GM23248 (cell line): ENCODE measurements around the gene CMIP. TPM values are rescaled to one million over a fixed set of nuclear protein-coding genes. Genes with fewer than 3 reads are reported as not detected.

Source experiments
- DNase-seq: peaks from one replicate; pipeline ENCODE4 v3.0.0-alpha.2; 2015
- H2AFZ ChIP-seq: fragments of 200-600 bp; sonication (generic); 2 replicates; pipeline ENCODE4 v1.6.1; 2016; ENCODE audit warnings: antibody characterized with exemption
- H3F3A ChIP-seq: fragments of 200-600 bp; sonication (generic); 2 replicates; pipeline ENCODE4 v1.6.1; 2016; ENCODE audit warnings: mild to moderate bottlenecking, antibody characterized with exemption, mixed run types; ENCODE audit not compliant: insufficient read depth
- H3K27ac ChIP-seq: fragments of 200-600 bp; sonication (generic); 2 replicates; pipeline ENCODE4 v1.5.1; 2016; ENCODE audit warnings: mild to moderate bottlenecking
- H3K27me3 ChIP-seq: fragments of 200-600 bp; sonication (generic); replicated peaks from 2 replicates; pipeline ENCODE4 v1.6.1; 2016; ENCODE audit warnings: mild to moderate bottlenecking; ENCODE audit not compliant: insufficient read depth
- H3K36me3 ChIP-seq: fragments of 200-600 bp; sonication (generic); 2 replicates; pipeline ENCODE4 v1.6.1; 2016; ENCODE audit warnings: low read depth, mild to moderate bottlenecking
- H3K4me1 ChIP-seq: fragments of 200-600 bp; sonication (generic); 2 replicates; pipeline ENCODE4 v1.6.1; 2016; ENCODE audit warnings: mild to moderate bottlenecking; ENCODE audit not compliant: insufficient read depth
- H3K4me2 ChIP-seq: fragments of 200-600 bp; sonication (generic); one replicate; pipeline ENCODE4 v1.6.1; 2016; ENCODE audit warnings: mild to moderate bottlenecking; ENCODE audit not compliant: unreplicated experiment
- H3K4me3 ChIP-seq: fragments of 200-600 bp; sonication (generic); 2 replicates; pipeline ENCODE4 v1.5.1; 2016; ENCODE audit warnings: mild to moderate bottlenecking
- H3K79me2 ChIP-seq: fragments of 200-600 bp; sonication (generic); 2 replicates; pipeline ENCODE4 v1.6.1; 2016; ENCODE audit warnings: mild to moderate bottlenecking; ENCODE audit not compliant: insufficient read depth
- H3K9ac ChIP-seq: fragments of 200-600 bp; sonication (generic); 2 replicates; pipeline ENCODE4 v1.6.1; 2016; ENCODE audit warnings: mild to moderate bottlenecking
- H3K9me2 ChIP-seq: fragments of 200-600 bp; sonication (generic); 2 replicates; pipeline ENCODE4 v1.6.1; 2016; ENCODE audit warnings: mixed run types, mild to moderate bottlenecking, moderate library complexity; ENCODE audit not compliant: insufficient read depth
- H3K9me3 ChIP-seq: fragments of 200-600 bp; sonication (generic); one replicate; pipeline ENCODE4 v1.6.1; 2017; ENCODE audit warnings: low read depth
- H4K20me1 ChIP-seq: fragments of 200-600 bp; sonication (generic); 2 replicates; pipeline ENCODE4 v1.6.0; 2016; ENCODE audit not compliant: insufficient read depth
- EZH2 ChIP-seq: fragments of 200-600 bp; sonication (generic); IDR thresholded peaks from 2 replicates; pipeline ENCODE4 v1.6.1; 2018; ENCODE audit warnings: antibody characterized with exemption, mild to moderate bottlenecking; ENCODE audit not compliant: insufficient read depth, poor library complexity, severe bottlenecking
- EZH2phosphoT487 ChIP-seq: fragments of 200-600 bp; sonication (generic); IDR thresholded peaks from 2 replicates; pipeline ENCODE4 v1.6.1; 2018; ENCODE audit warnings: antibody characterized with exemption, moderate library complexity, mild to moderate bottlenecking, low read depth; ENCODE audit not compliant: insufficient read depth
- WGBS, 2 experiments: methylation state at CpG; one replicate each; pipeline ENCODE4 v1.1.6; 2015 to 2017; ENCODE audit warnings: low lambda C conversion rate in 2 of 2, low coverage in 1 of 2; ENCODE audit errors: missing lambda C conversion rate in 2 of 2; 5-methylcytosine and 5-hydroxymethylcytosine counted together
- in situ Hi-C: fragments of 300-500 bp; cut with MboI; formaldehyde crosslinking; loops from 2 replicates; pipeline ENCODE4 v1.15.0; 2020
- polyA plus RNA-seq: library from polyadenylated mRNA; unstranded; fragments of >200 nt; fragmentation: Nextera tagmentation; extraction: Ambion mirVana; gene quantifications from 2 replicates; pipeline ENCODE4 v1.2.1, GENCODE V29; 2016
- total RNA-seq: library from RNA; depleted of rRNA; stranded (reverse); fragments of >200 nt; shearing (Covaris generic); gene quantifications from 2 replicates; pipeline ENCODE4 v1.2.3, GENCODE V29; 2014

CMIP gene
- total and polyA plus RNA-seq, 2 experiments from 2014 or later: 1.5 to 9.5 TPM

DNA sequence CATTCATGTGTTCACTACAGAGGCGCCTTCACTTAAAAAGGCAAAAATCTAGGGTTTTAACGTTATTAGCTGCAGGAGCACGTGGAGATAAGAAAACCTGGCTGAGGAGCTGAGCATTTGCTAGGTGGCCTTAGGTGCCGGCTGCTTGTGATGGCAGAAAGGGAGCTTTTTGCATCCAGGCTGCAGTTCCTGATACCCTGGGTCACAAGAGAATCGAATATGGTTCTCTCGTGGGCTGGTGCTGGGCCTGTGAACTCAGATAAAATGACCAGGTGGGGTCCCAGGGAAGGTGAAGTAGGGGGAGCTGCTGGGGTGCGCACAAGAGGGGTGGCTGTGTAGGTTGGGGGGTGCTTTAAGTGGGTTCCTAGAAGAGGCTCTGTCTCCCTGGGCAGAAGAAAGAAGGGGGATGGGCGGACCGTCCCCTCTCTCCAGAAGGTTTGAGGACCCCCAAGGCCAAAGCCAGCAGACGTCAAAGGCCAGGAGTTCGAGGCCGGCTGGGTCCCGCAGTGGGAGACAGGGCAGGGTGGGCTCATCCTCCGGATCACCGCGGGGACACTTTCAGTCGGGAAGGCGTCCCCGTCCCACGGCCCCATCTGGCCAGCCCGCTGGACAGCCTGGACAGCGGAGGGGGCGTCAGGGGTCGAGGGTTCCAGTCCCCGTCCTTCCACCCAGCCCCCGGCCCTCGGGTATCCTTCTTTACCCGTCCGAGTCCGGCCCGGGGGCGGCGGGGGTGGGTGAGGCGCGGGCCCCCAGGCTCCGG, 740 bp upstream of the CMIP start:
- in situ Hi-C loops: no loop called here
- no peaks in the 10 kb centered on the region for H3K9me2 ChIP-seq
- WGBS, 2 experiments: 14 to 16% methylated on average over 15 to 31 of the region's 36 CpGs
- no peaks in the 10 kb centered on the region for H3K36me3 ChIP-seq
- no peak overlapping the region; the same call in 1 of the 2 replicates for H3K27ac ChIP-seq
- no peak for DNase-seq
- TF ChIP-seq EZH2phosphoT487 (no peak), EZH2 (no peak)
- H3K4me3 ChIP-seq: peak overlapping the region; percentile 73
- H3K79me2 ChIP-seq: peaks cover 35% of the 10 kb centered on the region
- no peaks in the 10 kb centered on the region for H3K9me3 ChIP-seq
- H3K4me1 ChIP-seq: 0 out of 2 replicates have a peak, but pooled peaks cover 6% of the 10 kb centered on the region
- H3F3A ChIP-seq: peaks cover 11% of the 10 kb centered on the region
- H2AFZ ChIP-seq: peak overlapping the region; percentile 66
- H3K27me3 ChIP-seq: no peaks in the 10 kb centered on the region
- 0 out of 2 replicates have a peak, but pooled peaks cover 8% of the 10 kb centered on the region for H4K20me1 ChIP-seq
- peak overlapping the region; percentile 70 for H3K4me2 ChIP-seq
- H3K9ac ChIP-seq: peak overlapping the region; percentile 81

DNA sequence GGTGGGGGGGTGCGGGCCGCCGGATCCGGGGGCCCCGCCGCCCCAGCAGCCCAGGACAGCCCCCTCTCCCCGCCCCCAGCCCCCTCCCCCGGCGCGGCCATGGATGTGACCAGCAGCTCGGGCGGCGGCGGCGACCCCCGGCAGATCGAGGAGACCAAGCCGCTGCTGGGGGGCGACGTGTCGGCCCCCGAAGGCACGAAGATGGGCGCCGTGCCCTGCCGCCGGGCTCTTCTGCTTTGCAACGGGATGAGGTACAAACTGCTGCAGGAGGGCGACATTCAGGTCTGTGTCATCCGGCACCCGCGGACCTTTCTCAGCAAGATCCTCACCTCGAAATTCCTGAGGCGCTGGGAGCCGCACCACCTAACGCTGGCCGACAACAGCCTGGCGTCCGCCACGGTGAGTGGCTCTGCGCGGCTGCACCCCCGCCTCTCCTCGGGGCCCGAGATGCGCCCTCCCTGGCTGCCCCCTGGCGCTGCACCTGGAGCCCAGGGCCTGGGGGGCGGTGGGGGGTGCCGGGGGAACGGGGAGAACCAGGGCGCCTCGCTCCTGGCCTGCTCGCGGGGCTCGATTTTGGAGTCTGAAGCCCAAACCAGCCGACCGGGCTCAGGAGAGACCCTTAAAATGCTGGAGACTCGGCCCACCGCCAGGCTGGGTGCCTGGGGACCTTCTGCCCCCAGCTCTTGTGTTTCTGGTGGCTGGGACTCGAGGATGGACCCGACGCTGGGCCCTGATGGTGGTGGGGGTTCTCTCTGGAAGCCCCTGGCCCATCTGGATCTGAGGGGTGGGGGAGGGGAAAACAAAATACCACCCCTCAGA, 744 bp downstream of the CMIP start:
- Histone ChIP-seq H3F3A (peaks cover 11% of the 10 kb centered on the region), H4K20me1 (peaks cover 12% of the 10 kb centered on the region; the same call in 1 of the 2 replicates), H3K36me3 (no peaks in the 10 kb centered on the region), H3K27me3 (no peaks in the 10 kb centered on the region), H3K4me1 (0 out of 2 replicates have a peak, but pooled peaks cover 6% of the 10 kb centered on the region), H3K4me3 (peak overlapping the region; percentile 92), H3K27ac (peak overlapping the region; percentile 61), H2AFZ (peak overlapping the region; percentile 42; the same call in 1 of the 2 replicates), H3K79me2 (peaks cover 50% of the 10 kb centered on the region), H3K9ac (peak overlapping the region; percentile 88), H3K9me2 (no peaks in the 10 kb centered on the region), H3K4me2 (peak overlapping the region; percentile 98), H3K9me3 (no peaks in the 10 kb centered on the region)
- in situ Hi-C loops: no loop called here
- TF ChIP-seq EZH2phosphoT487: no peak
- TF ChIP-seq EZH2: no peak
- peak; percentile 75 for DNase-seq
- WGBS, 2 experiments: 0 to 1% methylated on average over 38 to 40 of the region's 62 CpGs

DNA sequence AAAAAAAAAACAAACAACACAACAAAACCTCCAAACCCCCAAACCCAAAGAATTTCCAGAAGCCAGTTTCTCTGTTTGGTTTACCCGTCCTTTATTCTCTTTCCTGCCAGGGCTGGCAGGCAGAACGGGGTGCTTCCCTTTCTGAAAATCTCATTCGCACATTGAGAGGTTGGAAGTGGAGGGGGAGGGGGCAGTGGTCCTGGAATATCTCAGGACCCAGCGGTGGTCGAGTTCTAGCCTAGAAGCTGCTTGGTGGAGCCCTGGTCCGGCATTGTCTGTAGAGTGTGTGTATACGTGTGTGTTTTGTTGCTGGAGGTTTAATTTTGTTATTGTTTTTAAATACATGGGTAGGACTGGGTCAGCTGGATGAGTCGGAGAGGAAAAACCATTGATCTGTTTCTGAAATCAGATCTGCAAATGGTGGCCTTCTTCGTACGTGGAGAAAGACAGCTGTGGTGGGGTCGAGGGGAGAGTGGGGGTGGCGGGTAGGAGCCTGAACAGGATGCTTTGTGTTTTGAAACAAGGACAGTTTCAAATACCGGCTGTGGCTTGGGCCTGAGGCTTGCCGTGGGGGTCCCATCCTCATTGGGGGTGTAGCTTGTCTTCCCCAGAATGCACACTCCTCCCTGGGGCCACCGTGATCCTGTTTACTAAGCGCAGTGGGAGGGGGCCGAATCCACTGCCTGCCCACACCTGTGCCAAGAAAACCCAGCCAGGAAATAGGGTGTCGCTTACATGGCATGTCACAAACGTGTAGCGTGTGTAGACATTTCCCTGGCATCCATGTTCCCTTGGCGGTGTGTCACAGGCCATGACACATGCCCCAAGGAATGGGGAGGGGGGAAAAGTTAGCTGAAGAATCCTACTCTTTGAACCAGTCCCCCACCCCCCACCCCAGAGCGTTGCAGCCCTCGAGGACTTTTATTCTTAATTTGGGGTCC, 1.6 kb downstream of the CMIP start:
- Histone ChIP-seq H3K9me2 (no peaks in the 10 kb centered on the region), H3K4me2 (peak overlapping the region; percentile 98), H3K9ac (peak overlapping the region; percentile 88), H3K9me3 (no peaks in the 10 kb centered on the region), H3K27ac (peak overlapping the region; percentile 61), H3K4me1 (0 out of 2 replicates have a peak, but pooled peaks cover 6% of the 10 kb centered on the region), H3K4me3 (peak overlapping the region; percentile 92), H3K36me3 (no peaks in the 10 kb centered on the region), H2AFZ (peak overlapping the region; percentile 42; the same call in 1 of the 2 replicates), H4K20me1 (peaks cover 12% of the 10 kb centered on the region; the same call in 1 of the 2 replicates), H3F3A (peaks cover 11% of the 10 kb centered on the region), H3K27me3 (no peaks in the 10 kb centered on the region), H3K79me2 (peaks cover 59% of the 10 kb centered on the region)
- peak; percentile 78 for DNase-seq
- TF ChIP-seq EZH2phosphoT487 (no peak), EZH2 (no peak)
- 1 to 3% methylated on average over 20 to 23 of the region's 23 CpGs for WGBS, 2 experiments
- in situ Hi-C loops: no loop called here
